SH-SY5Y (cell line): ENCODE data around the gene NEGR1.
A peak's percentile ranks its signal among the peaks of the same experiment; 100 is the strongest.

Experiments used
- GATA2 ChIP-seq: IDR thresholded peaks from 2 replicates; pipeline ENCODE4 v1.6.1; 2011; ENCODE audit warnings: mild to moderate bottlenecking, low read depth, low read length
- GATA3 ChIP-seq: IDR thresholded peaks from 2 replicates; pipeline ENCODE4 v1.6.1; 2011; ENCODE audit warnings: low read depth, mild to moderate bottlenecking, low read length, moderate library complexity

Gene NEGR1

GRCh38 chr1:71492298-71493041 lies 789.9 kb downstream of the NEGR1 start:
- TF ChIP-seq GATA3, result no peak
- no peak for TF ChIP-seq GATA2

GRCh38 chr1:71490432-71490831 lies 791.9 kb downstream of the NEGR1 start:
- TF ChIP-seq GATA2 (no peak), GATA3 (no peak)

- TF ChIP-seq GATA3 (peak; percentile 79), GATA2 (0 out of 2 replicates have a peak, but pooled peaks have one; percentile 26)
These were observed 793.6 kb downstream of the NEGR1 start for GRCh38 chr1:71488555-71489252.

GRCh38 chr1:71473331-71473730 lies 809.0 kb downstream of the NEGR1 start:
- TF ChIP-seq GATA3 (no peak), GATA2 (no peak)

- TF ChIP-seq GATA2 (peak; percentile 56; the same call in 1 of the 2 replicates), GATA3 (peak; percentile 69)
These were observed 817.2 kb downstream of the NEGR1 start for GRCh38 chr1:71465093-71465492.

GRCh38 chr1:71464016-71464415 lies 818.3 kb downstream of the NEGR1 start:
- TF ChIP-seq GATA3, result no peak
- TF ChIP-seq GATA2, result no peak

- TF ChIP-seq GATA3, result no peak
- TF ChIP-seq GATA2, result no peak
These were observed 819.2 kb downstream of the NEGR1 start for GRCh38 chr1:71463144-71463543.

- no peak for TF ChIP-seq GATA3
- no peak for TF ChIP-seq GATA2
These were observed 820.1 kb downstream of the NEGR1 start for GRCh38 chr1:71462247-71462646.

GRCh38 chr1:71461416-71461815 lies 820.9 kb downstream of the NEGR1 start:
- TF ChIP-seq GATA2 (no peak), GATA3 (no peak)

- TF ChIP-seq GATA2 (no peak), GATA3 (no peak)
These were observed 833.9 kb downstream of the NEGR1 start for GRCh38 chr1:71448444-71448843.

- TF ChIP-seq GATA2 (no peak), GATA3 (no peak)
These were observed 843.7 kb downstream of the NEGR1 start for GRCh38 chr1:71438626-71439025.

GRCh38 chr1:71435951-71436350 lies 846.4 kb downstream of the NEGR1 start:
- no peak for TF ChIP-seq GATA2
- TF ChIP-seq GATA3, result no peak

- no peak for TF ChIP-seq GATA3
- no peak for TF ChIP-seq GATA2
These were observed 848.1 kb downstream of the NEGR1 start for GRCh38 chr1:71434240-71434639.

GRCh38 chr1:71428029-71428428 lies 854.3 kb downstream of the NEGR1 start:
- TF ChIP-seq GATA2 (no peak), GATA3 (no peak)

- TF ChIP-seq GATA2, result no peak
- TF ChIP-seq GATA3, result no peak
These were observed 855.3 kb downstream of the NEGR1 start for GRCh38 chr1:71427066-71427465.
